Measurements from ENCODE around the gene ANO8. TPM values are rescaled to one million over a fixed set of nuclear protein-coding genes. Genes with fewer than 3 reads are reported as not detected.

The ANO8 gene
- total RNA-seq, 6 experiments from 2014 or later = 5.0 to 8.8 (median 6.6) TPM

DNA sequence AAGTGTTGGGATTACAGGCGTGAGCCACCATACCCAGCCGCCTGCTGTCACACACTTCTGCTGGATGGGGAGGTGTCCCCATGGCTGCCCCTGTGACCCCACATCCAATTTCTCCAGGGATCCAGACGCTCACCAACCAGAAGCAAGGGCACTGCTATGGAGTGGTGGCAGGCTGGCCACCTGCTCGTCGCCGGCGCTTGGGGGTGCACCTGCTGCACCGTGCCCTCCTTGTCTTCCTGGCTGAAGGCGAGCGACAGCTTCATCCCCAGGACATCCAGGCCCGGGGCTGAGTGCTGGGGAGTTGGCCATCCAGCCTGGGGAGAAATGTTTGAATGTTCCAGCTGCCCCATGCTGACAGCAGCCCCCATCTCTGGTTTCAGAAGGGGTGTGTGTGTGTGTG is 48.4 kb downstream of the ANO8 start:
- no peaks in the 10 kb centered on the region for H3K36me3 ChIP-seq
- no CpG with 5 or more reads among the region's 11 CpGs for WGBS (ENCODE audit: insufficient coverage, low coverage, low lambda C conversion rate, missing lambda C conversion rate)
- DNase-seq (no peak), ATAC-seq (no peak)
- TF ChIP-seq, protein P1, sequence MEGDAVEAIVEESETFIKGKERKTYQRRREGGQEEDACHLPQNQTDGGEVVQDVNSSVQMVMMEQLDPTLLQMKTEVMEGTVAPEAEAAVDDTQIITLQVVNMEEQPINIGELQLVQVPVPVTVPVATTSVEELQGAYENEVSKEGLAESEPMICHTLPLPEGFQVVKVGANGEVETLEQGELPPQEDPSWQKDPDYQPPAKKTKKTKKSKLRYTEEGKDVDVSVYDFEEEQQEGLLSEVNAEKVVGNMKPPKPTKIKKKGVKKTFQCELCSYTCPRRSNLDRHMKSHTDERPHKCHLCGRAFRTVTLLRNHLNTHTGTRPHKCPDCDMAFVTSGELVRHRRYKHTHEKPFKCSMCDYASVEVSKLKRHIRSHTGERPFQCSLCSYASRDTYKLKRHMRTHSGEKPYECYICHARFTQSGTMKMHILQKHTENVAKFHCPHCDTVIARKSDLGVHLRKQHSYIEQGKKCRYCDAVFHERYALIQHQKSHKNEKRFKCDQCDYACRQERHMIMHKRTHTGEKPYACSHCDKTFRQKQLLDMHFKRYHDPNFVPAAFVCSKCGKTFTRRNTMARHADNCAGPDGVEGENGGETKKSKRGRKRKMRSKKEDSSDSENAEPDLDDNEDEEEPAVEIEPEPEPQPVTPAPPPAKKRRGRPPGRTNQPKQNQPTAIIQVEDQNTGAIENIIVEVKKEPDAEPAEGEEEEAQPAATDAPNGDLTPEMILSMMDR (IDR thresholded peaks at IDR 0.05) = no peak
- TF ChIP-seq POLR2A (IDR thresholded peaks at IDR 0.05) = no peak
- H3K27me3 ChIP-seq = no peaks in the 10 kb centered on the region
- peaks cover 0 to 14% (median 6%) of the 10 kb centered on the region in 4 donors for H3K4me1 ChIP-seq
- intact Hi-C loops (cut with DNase I) = loop anchor here in 1 of 2 donors (10.0 kb wide), 1 partner anchor 221 kb away; no protein-coding TSS in a partner anchor
- no peak overlapping the region for H3K27ac ChIP-seq
- no peak overlapping the region for H3K4me3 ChIP-seq
- no peaks in the 10 kb centered on the region for H3K9me3 ChIP-seq

DNA sequence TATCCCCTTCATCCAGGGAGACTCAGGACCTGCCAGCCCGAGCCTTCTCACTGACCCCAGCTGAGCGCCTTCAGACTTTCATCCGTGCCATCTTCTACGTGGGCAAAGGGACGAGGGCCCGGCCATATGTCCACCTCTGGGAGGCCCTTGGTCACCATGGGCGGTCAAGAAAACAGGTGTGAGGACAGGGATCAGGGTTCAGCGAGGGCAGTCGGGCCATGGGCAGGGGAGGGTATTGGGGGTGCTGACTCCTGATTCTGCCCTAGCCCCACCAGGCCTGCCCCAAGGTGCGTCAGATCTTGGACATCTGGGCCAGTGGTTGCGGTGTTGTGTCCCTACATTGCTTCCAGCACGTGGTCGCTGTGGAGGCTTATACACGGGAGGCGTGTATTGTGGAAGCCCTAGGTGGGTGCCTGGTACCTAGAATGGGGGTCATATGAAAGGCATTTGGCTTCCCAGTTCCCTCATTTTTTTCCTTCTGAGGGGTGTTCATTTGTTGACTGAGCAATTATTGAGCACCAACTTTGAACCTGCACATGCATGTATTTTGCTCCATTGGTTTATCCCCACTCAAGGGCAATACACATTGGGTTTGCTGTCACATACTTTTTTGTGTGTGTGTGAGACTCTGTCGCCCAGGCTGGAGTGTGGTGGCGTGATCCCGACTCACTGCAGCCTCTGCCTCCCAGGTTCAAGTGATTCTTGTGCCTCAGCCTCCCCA is 49.1 kb downstream of the ANO8 start:
- intact Hi-C loops (cut with DNase I) = loop anchor here in 1 of 2 donors (10.0 kb wide), 1 partner anchor 221 kb away; no protein-coding TSS in a partner anchor
- Histone ChIP-seq H3K27me3 (no peaks in the 10 kb centered on the region), H3K4me1 (peaks cover 0 to 14% (median 6%) of the 10 kb centered on the region in 4 donors), H3K36me3 (no peaks in the 10 kb centered on the region), H3K27ac (no peak overlapping the region), H3K4me3 (no peak overlapping the region), H3K9me3 (no peaks in the 10 kb centered on the region)
- WGBS (ENCODE audit: insufficient coverage, low coverage, low lambda C conversion rate, missing lambda C conversion rate) = 70% methylated on average over 4 of the region's 18 CpGs
- DNase-seq (no peak), ATAC-seq (no peak)
- TF ChIP-seq POLR2A (IDR thresholded peaks at IDR 0.05) = no peak
- TF ChIP-seq, protein P1 (IDR thresholded peaks at IDR 0.05) = no peak

DNA sequence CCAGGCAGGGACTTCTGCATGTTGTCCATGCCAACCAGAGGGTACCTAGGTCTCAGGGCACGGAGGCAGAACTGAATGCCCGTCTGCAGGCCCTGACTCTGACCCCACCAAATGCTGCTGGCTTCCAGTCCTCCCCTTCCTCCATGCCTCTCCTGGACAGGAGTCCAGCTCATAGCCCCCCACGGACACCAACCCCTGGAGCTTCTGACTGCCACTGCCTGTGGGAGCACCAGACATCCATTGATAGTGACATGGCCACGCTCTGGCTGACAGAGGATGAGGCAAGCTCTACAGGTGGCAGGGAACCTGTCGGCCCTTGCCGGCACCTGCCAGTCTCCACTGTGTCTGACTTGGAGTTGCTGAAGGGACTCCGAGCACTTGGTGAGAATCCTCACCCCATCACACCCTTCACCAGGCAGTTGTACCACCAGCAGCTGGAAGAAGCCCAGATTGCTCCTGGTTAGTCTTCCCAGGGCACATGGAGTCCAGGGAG is 51.1 kb downstream of the ANO8 start:
- intact Hi-C loops (cut with DNase I) = loop anchor here (5.0 to 10.0 kb wide), 2 partner anchors 216 to 219 kb away; no protein-coding TSS in a partner anchor
- peaks cover 0 to 14% (median 6%) of the 10 kb centered on the region in 4 donors for H3K4me1 ChIP-seq
- no peak for DNase-seq

DNA sequence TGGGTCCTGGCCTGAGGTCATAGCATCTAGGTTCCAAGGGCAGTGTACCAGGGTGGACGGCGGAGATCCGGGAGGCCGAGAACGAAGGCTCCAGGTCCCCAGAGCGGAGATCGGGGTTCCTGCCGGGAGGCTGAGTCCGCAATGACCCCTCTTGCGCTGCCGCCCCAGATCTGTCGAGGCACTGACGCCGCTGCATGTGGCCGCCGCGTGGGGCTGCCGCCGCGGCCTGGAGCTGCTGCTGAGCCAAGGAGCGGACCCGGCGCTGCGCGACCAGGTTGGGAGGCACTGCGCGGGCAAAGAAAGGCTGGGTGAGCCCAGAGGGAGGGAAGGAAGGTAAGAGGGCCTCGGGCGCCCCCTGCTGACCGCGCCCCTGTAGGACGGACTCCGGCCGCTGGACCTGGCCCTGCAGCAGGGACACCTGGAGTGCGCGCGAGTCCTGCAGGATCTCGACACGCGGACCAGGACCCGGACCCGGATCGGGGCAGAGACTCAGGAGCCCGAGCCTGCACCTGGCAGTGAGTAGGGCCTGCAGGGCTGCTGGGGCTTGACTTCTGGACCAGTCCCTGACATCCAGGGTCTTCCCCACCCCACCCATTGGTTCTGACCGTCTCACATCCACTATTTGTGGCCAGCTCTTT is 52.0 kb downstream of the ANO8 start:
- WGBS (ENCODE audit: insufficient coverage, low coverage, low lambda C conversion rate, missing lambda C conversion rate) = 16% methylated on average over 5 of the region's 45 CpGs

More for the DNA sequence above, 51.1 kb downstream of the ANO8 start:
- no peaks in the 10 kb centered on the region for H3K9me3 ChIP-seq
- no peak overlapping the region for H3K27ac ChIP-seq
- WGBS (ENCODE audit: insufficient coverage, low coverage, low lambda C conversion rate, missing lambda C conversion rate) = 60% methylated on average over 1 of the region's 7 CpGs
- H3K27me3 ChIP-seq = no peaks in the 10 kb centered on the region
- ATAC-seq = no peak
- TF ChIP-seq POLR2A (IDR thresholded peaks at IDR 0.05) = no peak
- TF ChIP-seq, protein P1 (IDR thresholded peaks at IDR 0.05) = no peak
- no peaks in the 10 kb centered on the region for H3K36me3 ChIP-seq
- no peak overlapping the region for H3K4me3 ChIP-seq

More for the DNA sequence above, 52.0 kb downstream of the ANO8 start:
- H3K4me1 ChIP-seq = peaks cover 0 to 14% (median 6%) of the 10 kb centered on the region in 4 donors
- H3K27ac ChIP-seq = no peak overlapping the region
- H3K9me3 ChIP-seq = no peaks in the 10 kb centered on the region
- ATAC-seq (peak; percentile 97 to 100 (median 98)), DNase-seq (peak; percentile 86 to 89 (median 86))
- H3K27me3 ChIP-seq = no peaks in the 10 kb centered on the region
- no peak for TF ChIP-seq POLR2A (IDR thresholded peaks at IDR 0.05)
- TF ChIP-seq, protein P1 (IDR thresholded peaks at IDR 0.05) = peak; percentile 93 to 99 (median 94)
- peak overlapping the region in 2 of 3 donors; percentile 25 to 38 for H3K4me3 ChIP-seq
- peaks cover 0 to 2% (median 0%) of the 10 kb centered on the region in 4 donors for H3K36me3 ChIP-seq
- intact Hi-C loops (cut with DNase I) = loop anchor here (5.0 to 10.0 kb wide), 2 partner anchors 215 to 218 kb away; no protein-coding TSS in a partner anchor

All from right lobe of liver (tissue), 6 donors.